Fibroblast of skin of right biceps (primary cell): ENCODE results near the gene ZNF532.
"Not testable (repeated sequence)": the region's sequence is repeated elsewhere in the genome, so short reads cannot be mapped to it uniquely, and the experiment has no call there.

ENCODE experiments used
- DNase-seq: peaks from one replicate; pipeline ENCODE4 v3.0.0-alpha.2; 2013

Gene ZNF532

GRCh38 chr18:58848685-58849084 lies 16.0 kb upstream of the ZNF532 start:
- DNase-seq = peak; percentile 82

- DNase-seq = no peak
Measured at GRCh38 chr18:58850786-58851469, 13.7 kb upstream of the ZNF532 start.

- DNase-seq = no peak
Measured at GRCh38 chr18:58851856-58852255, 12.8 kb upstream of the ZNF532 start.

GRCh38 chr18:58852629-58853028 lies 12.0 kb upstream of the ZNF532 start:
- DNase-seq = no peak

- DNase-seq = no peak
Measured at GRCh38 chr18:58853561-58853960, 11.1 kb upstream of the ZNF532 start.

- DNase-seq = not testable (repeated sequence)
Measured at GRCh38 chr18:58855521-58855920, 9.2 kb upstream of the ZNF532 start.

- DNase-seq = peak; percentile 81
Measured at GRCh38 chr18:58856881-58857280, 7.8 kb upstream of the ZNF532 start.

- peak; percentile 40 for DNase-seq
Measured at GRCh38 chr18:58858591-58859468, 5.8 kb upstream of the ZNF532 start.

- no peak for DNase-seq
Measured at GRCh38 chr18:58859907-58860306, 4.8 kb upstream of the ZNF532 start.

GRCh38 chr18:58860747-58861231 lies 3.9 kb upstream of the ZNF532 start:
- DNase-seq = no peak

GRCh38 chr18:58861353-58861752 lies 3.3 kb upstream of the ZNF532 start:
- no peak for DNase-seq

- DNase-seq = no peak
Measured at GRCh38 chr18:58861861-58862301, 2.8 kb upstream of the ZNF532 start.

GRCh38 chr18:58862356-58862755 lies 2.3 kb upstream of the ZNF532 start:
- no peak for DNase-seq

- DNase-seq = peak; percentile 62
Measured at GRCh38 chr18:58862851-58863538, 1.7 kb upstream of the ZNF532 start.

GRCh38 chr18:58863539-58864145 lies 1.0 kb upstream of the ZNF532 start:
- peak; percentile 61 for DNase-seq

- DNase-seq = peak; percentile 34
Measured at GRCh38 chr18:58865033-58865590, 435 bp downstream of the ZNF532 start.

- peak; percentile 42 for DNase-seq
Measured at GRCh38 chr18:58865701-58866065, 1.0 kb downstream of the ZNF532 start.

- no peak for DNase-seq
Measured at GRCh38 chr18:58866066-58866772, 1.5 kb downstream of the ZNF532 start.

- DNase-seq = no peak
Measured at GRCh38 chr18:58866773-58867150, 2.1 kb downstream of the ZNF532 start.

- peak; percentile 60 for DNase-seq
Measured at GRCh38 chr18:58867281-58867961, 2.7 kb downstream of the ZNF532 start.

- no peak for DNase-seq
Measured at GRCh38 chr18:58868440-58868839, 3.8 kb downstream of the ZNF532 start.
